Esophagus squamous epithelium (tissue), 5 donors: ENCODE measurements around the gene RPS27A. TPM values are rescaled to one million over a fixed set of nuclear protein-coding genes. Genes with fewer than 3 reads are reported as not detected.
"Not testable (repeated sequence)": the region's sequence is repeated elsewhere in the genome, so short reads cannot be mapped to it uniquely, and the experiment has no call there.

ENCODE experiments used
- DNase-seq: peaks from one replicate; lab custom pipeline; 2025; lab: John Stamatoyannopoulos, UW
- H3K27ac ChIP-seq, 4 donors: fragments of 200-600 bp; sonication (generic); one replicate each; pipeline ENCODE4 v1.5.1; 2016 to 2019; ENCODE audit warnings: mild to moderate bottlenecking in 1 of 4
- H3K27me3 ChIP-seq, 4 donors: fragments of 200-600 bp; sonication (generic); 1 replicate in 3 of 4; 2 replicates in 1 of 4; pipeline versions ENCODE4 v1.5.1 to v1.6.0; 2017 to 2021; ENCODE audit warnings: antibody characterized with exemption in 1 of 4
- H3K36me3 ChIP-seq, 3 donors: fragments of 200-600 bp; sonication (generic); one replicate each; pipeline ENCODE4 v1.5.1; 2016 to 2019
- H3K4me1 ChIP-seq, 3 donors: fragments of 200-600 bp; sonication (generic); one replicate each; pipeline ENCODE4 v1.5.1; 2017 to 2019
- H3K4me3 ChIP-seq, 4 donors: fragments of 200-600 bp; sonication (generic); 1 replicate in 3 of 4; 2 replicates in 1 of 4; pipeline ENCODE4 v1.5.1; 2016 to 2019; ENCODE audit warnings: mild to moderate bottlenecking in 2 of 4, moderate library complexity in 1 of 4
- H3K9me3 ChIP-seq, 3 donors: fragments of 200-600 bp; sonication (generic); one replicate each; pipeline ENCODE4 v1.5.1; 2016 to 2019
- POLR2A ChIP-seq, 4 donors: fragments of 450-650 bp; IDR thresholded peaks; one replicate each; pipeline ENCODE4 v1.6.1; 2017; ENCODE audit warnings: antibody characterized with exemption in 4 of 4, mild to moderate bottlenecking in 4 of 4, moderate library complexity in 3 of 4
- WGBS, 2 donors: methylation state at CpG; one replicate each; pipeline ENCODE4 v1.1.5; 2018; 5-methylcytosine and 5-hydroxymethylcytosine counted together
- intact Hi-C: fragments of 100-400 bp; cut with DNase I; formaldehyde crosslinking; loops from one replicate; pipeline ENCODE4 v1.15.0; 2022
- total RNA-seq, 4 donors: library from RNA; depleted of rRNA; stranded (reverse); fragments of >200 nt; gene quantifications; one replicate each; pipeline ENCODE4 v1.1.0, GENCODE V29; 2016
- TF ChIP-seq, protein P1 (sequence below), 6 experiments: fragments of 450-650 bp in 4 of 6; fragments of 200-600 bp in 2 of 6; sonication (generic) in 2 of 6; IDR thresholded peaks; one replicate each; pipeline ENCODE4 v1.5.1; 2016 to 2019; ENCODE audit warnings: antibody characterized with exemption in 6 of 6, mild to moderate bottlenecking in 4 of 6, moderate library complexity in 4 of 6
- donor health status: DM: yes; HTN: yes; CAD: no.

Gene RPS27A
- total RNA-seq, 4 donors from 2014 or later, result 594 to 2,863 (median 1,992) TPM

DNA sequence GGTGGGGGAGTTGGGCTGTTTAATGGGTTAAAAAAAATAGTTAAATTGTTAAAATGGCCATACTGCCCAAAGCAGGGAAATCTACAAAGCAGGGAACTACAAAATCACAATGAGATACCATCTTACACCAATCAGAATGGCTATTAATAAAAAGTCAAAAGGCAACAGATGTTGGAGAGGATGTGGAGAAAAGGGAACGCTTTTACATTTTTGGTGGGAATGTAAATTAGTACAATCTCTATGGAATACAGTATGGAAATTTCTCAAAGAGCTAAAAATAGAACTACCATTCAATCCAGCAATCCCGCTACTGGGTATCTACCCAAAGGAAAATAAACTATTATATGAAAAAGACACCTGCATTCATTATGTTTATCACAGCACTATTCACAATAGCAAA is 27.5 kb upstream of the RPS27A start:
- 93 to 96% methylated on average over 2 of the region's 2 CpGs for WGBS, 2 donors
- intact Hi-C loops, result no loop called here
- TF ChIP-seq, protein P1, sequence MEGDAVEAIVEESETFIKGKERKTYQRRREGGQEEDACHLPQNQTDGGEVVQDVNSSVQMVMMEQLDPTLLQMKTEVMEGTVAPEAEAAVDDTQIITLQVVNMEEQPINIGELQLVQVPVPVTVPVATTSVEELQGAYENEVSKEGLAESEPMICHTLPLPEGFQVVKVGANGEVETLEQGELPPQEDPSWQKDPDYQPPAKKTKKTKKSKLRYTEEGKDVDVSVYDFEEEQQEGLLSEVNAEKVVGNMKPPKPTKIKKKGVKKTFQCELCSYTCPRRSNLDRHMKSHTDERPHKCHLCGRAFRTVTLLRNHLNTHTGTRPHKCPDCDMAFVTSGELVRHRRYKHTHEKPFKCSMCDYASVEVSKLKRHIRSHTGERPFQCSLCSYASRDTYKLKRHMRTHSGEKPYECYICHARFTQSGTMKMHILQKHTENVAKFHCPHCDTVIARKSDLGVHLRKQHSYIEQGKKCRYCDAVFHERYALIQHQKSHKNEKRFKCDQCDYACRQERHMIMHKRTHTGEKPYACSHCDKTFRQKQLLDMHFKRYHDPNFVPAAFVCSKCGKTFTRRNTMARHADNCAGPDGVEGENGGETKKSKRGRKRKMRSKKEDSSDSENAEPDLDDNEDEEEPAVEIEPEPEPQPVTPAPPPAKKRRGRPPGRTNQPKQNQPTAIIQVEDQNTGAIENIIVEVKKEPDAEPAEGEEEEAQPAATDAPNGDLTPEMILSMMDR (IDR thresholded peaks at IDR 0.05), result no peak

DNA sequence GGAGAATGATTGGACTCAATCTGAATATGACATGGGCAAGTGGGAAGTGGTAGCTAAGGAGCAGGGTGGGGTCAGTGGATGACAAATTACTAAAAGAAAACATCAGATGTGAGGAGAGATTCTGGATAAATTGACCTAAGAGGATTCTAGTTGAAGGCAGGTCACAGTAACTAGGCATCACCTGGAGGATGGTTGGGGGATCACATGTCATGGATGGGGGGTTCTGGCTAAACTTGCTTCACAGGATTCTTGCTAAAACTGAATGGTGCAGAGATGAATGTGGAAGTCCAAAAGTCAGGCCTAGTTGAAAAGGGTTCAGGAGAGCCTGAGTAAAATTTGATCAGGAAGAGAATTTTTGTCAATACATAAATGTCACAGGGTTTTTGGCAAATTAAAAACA is 18.7 kb upstream of the RPS27A start:
- no peak overlapping the region for H3K4me3 ChIP-seq
- H3K27me3 ChIP-seq, result no peaks in the 10 kb centered on the region
- DNase-seq, result no peak
- no peak overlapping the region for H3K27ac ChIP-seq
- H3K9me3 ChIP-seq, result no peaks in the 10 kb centered on the region
- intact Hi-C loops, result no loop called here
- no peaks in the 10 kb centered on the region for H3K4me1 ChIP-seq
- H3K36me3 ChIP-seq, result no peaks in the 10 kb centered on the region
- TF ChIP-seq POLR2A (IDR thresholded peaks at IDR 0.05), result no peak
- TF ChIP-seq, protein P1 (IDR thresholded peaks at IDR 0.05), result no peak

More for the DNA sequence above, 27.5 kb upstream of the RPS27A start:
- no peaks in the 10 kb centered on the region for H3K9me3 ChIP-seq
- no peak for DNase-seq
- peaks cover 0 to 24% (median 0%) of the 10 kb centered on the region in 3 donors for H3K36me3 ChIP-seq
- no peak overlapping the region for H3K27ac ChIP-seq
- no peaks in the 10 kb centered on the region for H3K4me1 ChIP-seq
- H3K27me3 ChIP-seq, result no peaks in the 10 kb centered on the region
- no peak overlapping the region for H3K4me3 ChIP-seq

DNA sequence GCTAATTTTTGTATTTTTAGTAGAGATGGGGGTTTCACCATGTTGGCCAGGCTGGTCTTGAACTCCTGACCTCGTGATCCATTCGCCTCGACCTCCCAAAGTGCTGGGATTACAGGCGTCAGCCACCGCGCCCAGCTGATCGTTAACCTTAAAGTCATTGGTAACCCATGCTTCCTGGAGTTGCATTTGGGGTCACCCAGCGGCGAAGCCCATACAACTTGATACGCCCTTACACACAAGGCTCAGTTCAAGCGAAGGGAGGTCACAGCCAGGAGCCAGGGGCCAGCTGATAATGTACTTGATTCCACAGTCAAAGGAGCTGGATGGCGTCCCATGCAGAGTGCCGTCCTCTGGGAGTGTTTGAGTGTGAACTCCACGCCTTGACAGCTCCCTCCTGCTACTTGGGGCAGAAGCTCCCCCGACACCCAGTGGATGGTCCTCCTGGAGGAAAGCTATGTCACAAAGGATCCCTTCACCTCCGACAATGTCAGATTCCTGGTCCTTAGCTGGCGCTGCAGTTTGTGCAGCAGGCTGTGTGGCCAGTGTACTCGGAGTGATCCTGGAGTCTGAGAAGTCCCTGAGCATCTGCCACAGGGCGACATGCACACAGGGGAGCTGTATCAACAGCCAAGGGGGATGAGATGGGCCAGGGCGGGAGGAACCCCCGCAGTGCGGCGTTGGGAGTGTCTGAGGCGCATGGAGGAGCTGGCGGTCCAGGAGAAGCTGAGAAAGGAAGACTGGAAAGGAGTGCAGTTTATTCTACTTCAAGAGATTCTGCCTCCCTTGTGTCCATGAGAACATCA is 8.3 kb upstream of the RPS27A start:
- Histone ChIP-seq H3K4me1 (peaks cover 0 to 27% (median 6%) of the 10 kb centered on the region in 3 donors), H3K27me3 (no peaks in the 10 kb centered on the region), H3K4me3 (peak overlapping the region; percentile 54 to 86 (median 67)), H3K36me3 (no peaks in the 10 kb centered on the region), H3K27ac (peak overlapping the region; percentile 86 to 96 (median 90)), H3K9me3 (no peaks in the 10 kb centered on the region)
- intact Hi-C loops, result no loop called here
- no peak for DNase-seq
- TF ChIP-seq POLR2A (IDR thresholded peaks at IDR 0.05), result no peak
- TF ChIP-seq, protein P1 (IDR thresholded peaks at IDR 0.05), result no peak
- 82 to 88% methylated on average over 13 to 14 of the region's 25 CpGs for WGBS, 2 donors

DNA sequence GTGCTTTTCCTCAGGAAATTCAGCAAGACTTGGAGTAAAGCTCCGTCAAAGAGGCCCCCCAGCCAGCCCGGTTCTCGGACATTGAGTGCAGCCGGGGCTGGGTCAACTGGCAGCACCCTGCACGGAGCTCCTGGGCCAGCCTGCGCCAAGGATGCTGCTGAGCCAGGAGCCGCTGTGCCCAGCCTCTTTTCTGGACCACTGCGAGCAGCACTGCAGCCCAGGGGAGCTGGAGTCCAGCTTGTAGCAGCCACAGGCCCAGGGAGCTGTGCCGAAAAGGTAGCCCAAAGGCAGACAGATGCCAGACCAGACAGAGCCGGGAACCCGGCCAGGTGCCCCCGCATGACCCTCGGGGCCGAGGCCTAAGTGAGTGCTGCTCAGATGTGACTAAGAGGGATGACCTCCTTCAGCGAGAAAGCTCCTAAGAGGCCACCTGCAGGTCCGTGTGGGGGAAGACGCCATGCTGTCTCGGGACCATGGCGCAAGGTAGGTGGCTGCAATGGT is 7.7 kb upstream of the RPS27A start:
- H3K9me3 ChIP-seq, result no peaks in the 10 kb centered on the region
- TF ChIP-seq POLR2A (IDR thresholded peaks at IDR 0.05), result no peak
- TF ChIP-seq, protein P1 (IDR thresholded peaks at IDR 0.05), result no peak
- H3K27ac ChIP-seq, result peak overlapping the region in 1 of 4 donors; percentile 96
- H3K4me1 ChIP-seq, result peaks cover 0 to 27% (median 6%) of the 10 kb centered on the region in 3 donors
- WGBS, 2 donors, result 68 to 79% methylated on average over 8 to 18 of the region's 19 CpGs
- no peaks in the 10 kb centered on the region for H3K27me3 ChIP-seq
- DNase-seq, result no peak
- intact Hi-C loops, result no loop called here
- H3K36me3 ChIP-seq, result no peaks in the 10 kb centered on the region
- no peak overlapping the region for H3K4me3 ChIP-seq

DNA sequence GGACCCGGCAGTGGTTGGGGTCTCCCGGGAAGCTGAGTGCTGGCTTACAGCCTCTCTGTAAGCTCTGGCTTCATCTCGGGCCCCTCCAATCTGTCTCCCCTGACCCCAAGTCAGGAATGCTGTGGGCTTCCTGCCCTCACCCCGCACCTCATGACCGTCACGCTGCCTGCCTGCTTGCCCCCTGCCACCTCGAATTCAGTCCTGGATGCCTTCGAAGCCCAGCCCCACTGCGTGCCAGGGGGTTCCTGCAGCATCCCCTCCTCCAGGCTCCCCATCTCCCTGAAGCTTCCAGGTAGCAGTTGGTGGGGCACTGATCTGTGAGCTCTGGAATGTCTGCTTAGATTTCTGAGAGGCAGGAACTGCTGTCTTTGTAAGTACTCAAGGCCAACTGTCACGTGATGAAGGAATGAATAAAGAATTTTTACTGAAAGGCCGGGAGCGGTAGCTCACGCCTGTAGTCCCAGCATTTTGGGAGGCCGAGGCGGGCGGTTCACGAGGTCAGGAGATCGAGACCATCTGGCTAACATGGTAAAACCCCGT is 6.9 kb upstream of the RPS27A start:
- no peak overlapping the region for H3K27ac ChIP-seq
- H3K36me3 ChIP-seq, result no peaks in the 10 kb centered on the region
- TF ChIP-seq, protein P1 (IDR thresholded peaks at IDR 0.05), result no peak
- no peak for TF ChIP-seq POLR2A (IDR thresholded peaks at IDR 0.05)
- no peaks in the 10 kb centered on the region for H3K9me3 ChIP-seq
- DNase-seq, result no peak
- no peaks in the 10 kb centered on the region for H3K27me3 ChIP-seq
- WGBS, 2 donors, result 87 to 95% methylated on average over 16 to 19 of the region's 19 CpGs
- peaks cover 0 to 28% (median 6%) of the 10 kb centered on the region in 3 donors for H3K4me1 ChIP-seq
- intact Hi-C loops, result no loop called here
- H3K4me3 ChIP-seq, result no peak overlapping the region

DNA sequence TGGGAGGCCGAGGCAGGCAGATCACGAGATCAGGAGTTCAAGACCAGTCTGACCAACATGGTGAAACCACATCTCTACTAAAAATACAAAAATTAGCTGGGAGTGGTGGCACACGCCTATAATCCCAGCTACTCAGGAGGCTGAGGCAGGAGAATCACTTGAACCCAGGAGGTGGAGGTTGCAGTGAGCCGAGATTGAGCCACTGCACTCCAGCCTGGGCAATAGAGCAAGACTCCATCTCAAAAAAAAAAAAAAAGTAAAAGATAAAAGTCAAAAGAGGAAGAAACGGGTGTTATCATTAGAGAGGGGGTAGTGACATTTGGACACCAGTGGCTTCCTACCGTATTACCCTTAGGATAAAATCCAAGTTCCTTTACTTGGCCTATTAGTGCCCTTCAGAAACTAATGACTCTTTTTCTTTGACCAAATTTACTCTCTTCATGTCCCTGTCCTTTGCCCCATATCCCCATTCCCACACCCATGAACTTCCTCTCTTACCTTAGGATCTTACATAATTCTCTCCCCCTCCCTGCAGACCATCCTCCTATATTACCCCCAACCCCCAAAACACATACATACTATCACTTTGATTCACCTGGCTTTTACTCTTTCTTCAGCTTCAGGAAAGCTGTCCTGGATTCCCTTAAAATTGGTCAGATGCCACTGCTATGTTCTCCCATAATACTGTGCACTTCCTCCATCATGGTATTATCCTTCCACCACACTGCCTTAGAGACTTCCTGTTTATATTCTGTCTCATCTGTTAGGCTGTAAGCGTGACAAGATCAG is 4.9 kb upstream of the RPS27A start:
- H3K36me3 ChIP-seq, intact Hi-C loops, H3K27me3 ChIP-seq, H3K4me3 ChIP-seq, H3K9me3 ChIP-seq, DNase-seq: not testable (repeated sequence)
- peak overlapping the region in 2 of 4 donors; percentile 7 to 60 for H3K27ac ChIP-seq
- 73 to 80% methylated on average over 7 of the region's 7 CpGs for WGBS, 2 donors
- peaks cover 0 to 37% (median 10%) of the 10 kb centered on the region in 3 donors for H3K4me1 ChIP-seq
